HuH-7 (cell line): ENCODE results near the gene AIRE.

Experiments used
- DNase-seq: peaks from one replicate; pipeline ENCODE4 v3.0.0; 2011; ENCODE audit warnings: low spot score

Gene AIRE

DNA sequence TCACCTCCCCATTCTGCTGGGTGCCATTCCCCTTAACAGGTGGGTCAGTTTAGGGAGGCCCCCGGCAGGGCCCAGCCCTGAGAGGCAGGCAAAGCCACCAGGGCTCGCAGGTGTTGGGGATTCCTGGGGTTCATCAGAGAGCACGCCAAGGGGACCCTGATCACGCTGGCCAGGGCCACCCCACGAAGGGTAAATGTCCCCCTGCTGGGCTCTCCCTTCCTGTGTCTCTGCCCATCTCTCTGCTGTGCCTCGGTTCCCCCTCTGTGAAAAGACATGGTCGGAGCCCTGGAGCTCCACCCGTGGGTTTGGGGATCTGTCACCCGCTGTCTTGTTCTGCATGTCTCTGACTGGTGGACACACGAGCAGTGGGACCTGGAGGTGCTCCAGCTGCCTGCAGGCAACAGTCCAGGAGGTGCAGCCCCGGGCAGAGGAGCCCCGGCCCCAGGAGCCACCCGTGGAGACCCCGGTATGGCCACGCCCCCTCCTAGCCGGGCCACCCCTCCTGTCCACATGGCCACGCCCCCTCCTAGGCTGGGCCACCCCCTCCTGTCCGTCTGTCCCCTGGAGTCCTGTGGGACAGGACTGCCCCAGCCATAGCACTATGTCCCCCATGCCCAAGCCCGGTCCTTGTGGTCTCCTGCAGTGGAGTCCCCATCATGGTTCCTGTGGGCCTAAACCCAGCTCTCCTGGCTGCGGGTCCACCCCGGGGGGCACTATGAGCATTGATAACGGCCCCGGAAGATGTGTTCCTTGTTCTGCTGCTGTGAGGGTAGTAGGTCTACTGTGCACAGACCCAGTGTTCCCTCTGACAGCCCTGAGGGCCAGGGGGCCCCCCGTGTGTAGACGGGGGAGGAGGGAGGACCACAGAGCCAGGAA is 6.5 kb downstream of the AIRE start:
- no peak for DNase-seq

- DNase-seq, result no peak
Measured at GRCh38 chr21:44292812-44293195, 7.1 kb downstream of the AIRE start.

GRCh38 chr21:44293551-44294231 is 8.0 kb downstream of the AIRE start:
- DNase-seq, result no peak

DNA sequence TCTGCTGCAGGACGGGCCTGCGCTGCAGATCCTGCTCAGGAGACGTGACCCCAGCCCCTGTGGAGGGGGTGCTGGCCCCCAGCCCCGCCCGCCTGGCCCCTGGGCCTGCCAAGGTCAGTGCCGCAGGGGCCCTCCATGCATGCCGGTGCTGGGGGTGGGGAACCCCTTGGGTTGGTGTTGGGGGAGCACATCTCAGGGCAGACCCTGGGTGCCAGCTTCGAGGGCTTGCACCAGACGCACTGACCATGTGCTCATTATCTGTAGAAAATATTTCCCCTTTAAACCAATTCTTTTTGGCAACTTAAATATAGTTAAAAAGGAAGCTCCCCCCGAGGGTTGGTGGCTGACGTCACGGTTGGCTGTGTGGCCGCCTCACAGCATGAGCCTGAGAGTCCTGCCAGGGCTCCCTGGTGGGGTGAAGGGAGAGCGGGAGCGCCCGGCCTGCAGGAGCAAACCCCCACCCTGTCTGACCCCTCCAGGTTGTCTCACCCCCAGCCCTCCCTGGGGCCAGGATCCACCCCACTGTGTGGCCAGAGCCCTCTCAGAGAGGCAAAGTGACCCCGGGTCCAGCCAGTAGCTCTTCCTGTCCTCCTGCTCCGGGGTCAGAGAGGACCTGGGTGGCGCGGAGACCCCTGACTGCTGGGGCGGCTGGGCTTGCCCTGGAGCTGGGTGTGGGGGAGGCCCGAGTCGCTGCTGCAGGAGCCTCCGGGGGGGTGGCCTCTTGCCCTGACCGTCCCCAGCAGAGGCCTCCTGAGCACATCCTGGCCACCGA is 8.9 kb downstream of the AIRE start:
- no peak for DNase-seq

DNA sequence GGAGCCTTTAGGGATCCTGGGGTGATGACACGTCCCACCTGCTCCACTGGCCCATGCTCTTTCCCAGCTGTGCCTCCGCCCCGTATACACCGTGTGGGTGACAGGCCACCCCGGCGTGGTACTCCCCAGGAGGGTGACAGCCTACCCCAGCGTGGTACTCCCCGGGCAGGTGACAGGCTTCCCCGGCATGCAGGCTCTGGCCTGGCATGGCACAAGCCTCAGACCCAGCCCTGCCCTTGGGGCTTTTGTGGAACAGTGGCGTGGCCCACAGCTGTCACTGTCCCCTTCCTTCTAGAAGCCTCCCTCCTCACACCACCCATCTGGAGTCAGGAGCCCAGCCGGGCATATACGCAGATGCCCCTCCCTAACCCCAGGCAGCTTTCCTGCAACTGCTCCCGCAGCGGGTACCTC is 9.5 kb downstream of the AIRE start:
- no peak for DNase-seq

- no peak for DNase-seq
Measured at GRCh38 chr21:44295646-44296045, 10.0 kb downstream of the AIRE start.

DNA sequence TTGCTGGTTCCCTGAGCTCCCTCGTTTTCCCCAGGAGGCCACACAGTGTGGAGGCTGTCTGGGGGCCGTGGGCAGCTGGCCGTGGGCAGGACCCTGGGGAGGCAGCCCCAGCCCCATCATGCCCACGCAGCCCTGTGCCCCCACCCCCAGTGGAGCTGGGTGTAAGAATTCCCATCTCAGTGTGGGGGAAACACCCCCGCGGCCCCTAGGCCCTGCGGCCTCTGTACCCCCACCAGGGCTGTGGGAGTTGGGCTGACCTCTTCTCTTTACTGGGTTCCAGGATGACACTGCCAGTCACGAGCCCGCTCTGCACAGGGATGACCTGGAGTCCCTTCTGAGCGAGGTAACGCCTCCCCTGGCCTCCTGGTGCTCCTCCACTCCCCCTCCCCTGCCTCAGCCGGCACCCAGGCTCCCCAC is 10.4 kb downstream of the AIRE start:
- no peak for DNase-seq

DNA sequence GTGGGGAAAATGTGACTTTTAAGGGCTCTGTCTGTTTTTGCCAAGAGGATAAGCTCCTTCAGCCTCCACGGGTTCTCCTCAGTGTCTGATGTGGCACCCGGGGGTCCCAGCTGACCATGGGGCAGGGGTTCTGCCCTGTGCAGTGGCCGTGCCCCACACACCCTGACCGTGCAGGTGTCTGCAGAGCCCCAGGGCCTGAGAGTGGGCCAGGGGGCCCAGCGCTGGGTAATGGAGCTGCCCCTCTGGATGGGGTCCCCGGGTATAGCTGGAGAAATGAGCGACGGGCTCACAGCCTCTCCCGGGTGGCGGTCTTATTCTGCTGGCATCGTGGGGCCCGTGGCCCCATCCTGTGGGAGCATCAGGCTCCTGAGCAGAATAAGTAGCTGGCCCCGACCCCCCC is 11.2 kb downstream of the AIRE start:
- DNase-seq, result no peak

DNA sequence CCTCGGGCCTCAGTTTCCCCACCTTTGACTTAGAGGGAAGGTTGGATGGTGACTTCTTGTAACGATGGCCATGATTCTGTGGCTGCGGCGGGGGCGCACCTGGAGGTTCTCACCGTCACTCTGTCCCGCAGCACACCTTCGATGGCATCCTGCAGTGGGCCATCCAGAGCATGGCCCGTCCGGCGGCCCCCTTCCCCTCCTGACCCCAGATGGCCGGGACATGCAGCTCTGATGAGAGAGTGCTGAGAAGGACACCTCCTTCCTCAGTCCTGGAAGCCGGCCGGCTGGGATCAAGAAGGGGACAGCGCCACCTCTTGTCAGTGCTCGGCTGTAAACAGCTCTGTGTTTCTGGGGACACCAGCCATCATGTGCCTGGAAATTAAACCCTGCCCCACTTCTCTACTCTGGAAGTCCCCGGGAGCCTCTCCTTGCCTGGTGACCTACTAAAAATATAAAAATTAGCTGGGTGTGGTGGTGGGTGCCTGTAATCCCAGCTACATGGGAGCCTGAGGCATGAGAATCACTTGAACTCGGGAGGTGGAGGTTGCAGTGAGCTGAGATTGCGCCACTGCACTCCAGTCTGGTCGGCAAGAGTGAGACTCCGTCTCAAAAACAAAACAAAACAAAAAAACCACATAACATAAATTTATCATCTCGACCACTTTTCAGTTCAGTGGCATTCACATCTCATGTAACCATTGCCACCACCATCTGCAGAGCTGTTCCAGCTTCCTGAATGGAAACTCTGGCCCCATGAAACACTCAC is 12.0 kb downstream of the AIRE start:
- DNase-seq, result peak; percentile 97

DNA sequence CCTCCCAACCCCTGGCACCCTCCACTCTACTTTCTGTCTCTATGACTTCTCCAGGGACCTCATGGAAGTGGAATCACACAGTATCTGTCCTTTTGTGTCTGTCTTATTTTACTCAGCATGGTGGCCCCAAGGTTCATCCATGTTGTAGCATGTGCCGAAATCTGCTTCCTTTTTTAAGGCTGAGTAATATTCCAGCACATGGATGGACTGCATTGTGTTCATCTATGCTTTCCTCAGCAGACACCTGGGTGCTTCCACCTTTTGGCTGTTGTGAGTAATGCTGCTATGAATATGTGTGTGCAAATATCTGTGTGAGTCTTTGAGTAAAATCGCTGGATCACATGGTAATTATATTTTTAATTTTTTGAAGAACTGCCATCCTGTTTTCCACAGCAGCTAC is 12.6 kb downstream of the AIRE start:
- no peak for DNase-seq

GRCh38 chr21:44299085-44299457 is 13.4 kb downstream of the AIRE start:
- DNase-seq, result no peak

- DNase-seq, result peak; percentile 88
Measured at GRCh38 chr21:44299458-44300261, 14.0 kb downstream of the AIRE start, which contains the start of gene PFKL. PFKL (plus strand) TSS chr21:44300053; CDS start chr21:44300106, 53 bp downstream.

- peak; percentile 66 for DNase-seq
Measured at GRCh38 chr21:44300262-44300959, 14.7 kb downstream of the AIRE start.

- DNase-seq, result no peak
Measured at GRCh38 chr21:44301141-44301540, 15.5 kb downstream of the AIRE start.

DNA sequence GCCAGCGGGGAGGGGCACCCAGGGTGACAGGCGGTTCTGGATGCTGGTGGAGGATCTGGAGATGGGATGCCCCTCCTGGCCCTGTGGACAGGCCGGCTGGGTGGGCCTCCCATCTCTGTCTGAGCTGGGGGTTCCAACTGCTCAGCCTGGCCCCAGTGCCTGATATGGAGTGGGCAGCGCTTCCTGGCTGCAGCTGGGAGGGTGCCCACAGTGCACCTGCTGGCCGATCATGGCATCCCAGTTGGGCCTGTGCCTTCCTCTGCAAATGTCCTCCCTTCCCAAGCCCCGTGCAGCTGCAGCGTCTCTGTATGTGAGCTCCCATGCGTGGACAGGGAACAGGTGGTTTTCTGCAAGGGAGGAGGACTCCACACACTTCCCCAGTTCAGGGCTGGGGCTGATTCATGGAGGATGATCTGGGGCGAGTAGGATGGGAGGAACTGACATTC is 16.3 kb downstream of the AIRE start:
- DNase-seq, result no peak

- peak; percentile 86 for DNase-seq
Measured at GRCh38 chr21:44302573-44303401, 17.1 kb downstream of the AIRE start.

- DNase-seq, result peak; percentile 80
Measured at GRCh38 chr21:44303490-44303981, 17.9 kb downstream of the AIRE start.

- no peak for DNase-seq
Measured at GRCh38 chr21:44304011-44304616, 18.4 kb downstream of the AIRE start.

- peak; percentile 88 for DNase-seq
Measured at GRCh38 chr21:44304877-44305293, 19.2 kb downstream of the AIRE start.
